GM08714 (cell line): ENCODE results near the gene TRAF4.
"Not testable (repeated sequence)": the region's sequence is repeated elsewhere in the genome, so short reads cannot be mapped to it uniquely, and the experiment has no call there.

Experiments
- H3K4me3 ChIP-seq: fragments of 200-500 bp; sonication (Bioruptor generic); 2 replicates; pipeline ENCODE4 v1.5.1; 2014; ENCODE audit warnings: mild to moderate bottlenecking, low read length, inconsistent platforms
- ZNF274 ChIP-seq: IDR thresholded peaks from 2 replicates; pipeline ENCODE4 v1.6.1; 2012; ENCODE audit warnings: mild to moderate bottlenecking, low read depth, low read length

The TRAF4 gene

DNA sequence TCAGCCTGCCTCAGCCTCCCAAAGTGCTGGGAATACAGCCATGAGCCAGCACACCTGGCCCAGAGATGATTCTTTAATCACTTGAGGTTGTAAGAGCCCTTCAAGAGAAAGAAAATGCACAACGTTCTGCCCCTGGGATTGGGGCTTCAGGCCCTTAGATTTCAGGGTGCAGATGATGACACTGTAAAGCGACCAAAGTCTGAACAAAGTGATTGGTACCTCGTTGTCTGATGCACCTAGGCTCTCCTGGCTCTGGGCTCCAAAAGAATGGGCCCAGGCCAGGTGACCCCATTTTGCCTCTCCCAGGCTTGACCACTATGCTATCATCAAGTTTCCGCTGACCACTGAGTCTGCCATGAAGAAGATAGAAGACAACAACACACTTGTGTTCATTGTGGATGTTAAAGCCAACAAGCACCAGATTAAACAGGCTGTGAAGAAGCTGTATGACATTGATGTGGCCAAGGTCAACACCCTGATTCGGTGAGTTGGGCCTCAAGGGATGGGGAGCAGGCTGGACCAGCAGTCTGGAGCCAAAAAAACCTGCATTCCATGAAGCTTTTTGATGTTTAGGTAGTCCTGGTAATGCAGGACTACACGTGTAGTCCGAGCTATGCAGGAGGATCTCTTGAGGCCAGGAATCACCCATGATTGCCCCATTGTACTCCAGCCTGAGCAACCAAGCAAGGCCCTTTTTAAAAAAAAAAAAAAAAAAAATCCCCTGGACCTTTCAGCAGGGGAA, 21.2 kb upstream of the TRAF4 start:
- TF ChIP-seq ZNF274 = no peak
- peak overlapping the region; percentile 99; the same call in 1 of the 2 replicates for H3K4me3 ChIP-seq

DNA sequence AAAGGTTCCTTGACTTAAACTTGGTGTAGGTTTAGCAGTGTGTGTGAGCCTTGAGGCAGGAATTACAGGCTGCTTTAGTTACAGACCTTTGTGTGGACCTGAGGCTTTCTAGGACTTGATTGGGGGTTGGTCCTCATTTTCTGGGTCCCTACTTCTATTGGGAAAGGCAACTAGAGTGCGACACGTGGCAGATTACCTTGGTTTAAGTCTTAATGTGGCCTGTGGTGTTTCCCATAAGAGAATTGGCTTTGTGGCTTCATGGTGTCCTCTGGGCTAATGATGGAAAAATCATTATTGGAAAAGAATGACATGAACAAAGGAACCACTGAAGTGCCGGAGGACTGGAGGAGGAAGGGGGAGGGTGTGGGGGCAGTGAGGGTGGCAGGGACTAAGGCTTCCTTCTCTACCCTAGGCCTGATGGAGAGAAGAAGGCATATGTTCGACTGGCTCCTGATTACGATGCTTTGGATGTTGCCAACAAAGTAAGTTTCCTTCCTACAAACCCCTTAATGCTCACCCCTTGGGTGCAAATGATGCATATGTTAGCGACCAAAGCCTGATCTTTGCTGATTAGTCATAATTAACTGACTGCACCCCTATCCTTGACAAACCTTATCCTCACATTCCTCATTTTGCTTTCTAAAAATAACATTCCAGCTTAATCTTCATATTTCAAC, 20.5 kb upstream of the TRAF4 start:
- H3K4me3 ChIP-seq = peak overlapping the region; percentile 2; the same call in 1 of the 2 replicates
- no peak for TF ChIP-seq ZNF274

DNA sequence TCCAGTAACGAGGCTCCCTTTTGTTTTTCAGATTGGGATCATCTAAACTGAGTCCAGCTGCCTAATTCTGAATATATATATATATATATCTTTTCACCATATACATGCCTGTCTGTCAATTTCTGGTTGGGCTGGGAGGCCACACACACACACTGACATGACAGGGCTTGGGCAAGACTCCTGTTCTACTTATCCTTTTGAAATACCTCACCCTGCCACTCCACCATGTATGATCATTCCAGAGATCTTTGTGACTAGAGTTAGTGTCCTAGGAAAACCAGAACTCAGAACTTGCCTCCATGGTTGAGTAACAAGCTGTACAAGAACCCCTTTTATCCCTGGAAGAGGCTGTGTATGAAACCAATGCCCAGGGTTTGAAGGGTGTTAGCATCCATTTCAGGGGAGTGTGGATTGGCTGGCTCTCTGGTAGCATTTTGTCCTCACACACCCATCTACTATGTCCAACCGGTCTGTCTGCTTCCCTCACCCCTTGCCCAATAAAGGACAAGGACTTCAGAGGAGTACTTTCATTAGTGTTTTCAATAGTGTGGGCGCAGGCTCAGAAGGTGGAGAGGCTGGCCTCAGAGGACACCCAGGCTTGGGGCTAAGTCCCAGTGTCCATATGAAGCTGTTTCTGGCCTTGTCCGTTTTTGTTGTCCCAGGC, 19.8 kb upstream of the TRAF4 start:
- H3K4me3 ChIP-seq = not testable (repeated sequence)

DNA sequence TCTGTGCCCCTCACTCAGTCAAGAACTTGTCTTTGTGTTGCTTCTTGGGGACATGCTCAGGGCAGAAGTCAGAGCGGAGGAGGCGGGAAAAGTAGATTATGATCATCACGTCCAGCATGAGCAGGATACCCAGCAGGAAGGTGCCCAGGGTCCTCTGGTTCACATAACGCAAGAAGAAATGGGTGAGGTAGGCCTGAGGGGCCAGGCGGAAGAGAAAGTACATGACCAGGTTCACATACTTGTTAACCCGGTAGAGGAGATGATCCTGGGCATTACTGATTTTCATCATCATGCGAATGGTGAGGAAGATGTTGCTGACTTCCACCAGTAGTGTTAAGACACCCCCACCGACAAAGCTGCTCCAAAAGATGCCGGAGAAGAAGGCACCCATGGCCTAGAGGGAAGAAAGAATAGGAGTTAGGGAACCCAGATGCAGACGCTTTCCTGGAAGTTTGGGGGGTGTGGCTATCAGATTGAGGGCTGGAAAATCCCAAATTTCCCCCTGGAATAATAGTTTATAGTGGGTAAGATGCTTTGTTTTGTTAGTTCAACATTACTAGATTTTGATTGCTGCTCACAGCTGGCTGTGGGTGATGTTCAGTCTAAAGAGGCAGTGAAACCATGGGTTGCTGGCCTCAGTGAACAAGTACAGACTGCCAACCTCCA, 19.2 kb upstream of the TRAF4 start:
- H3K4me3 ChIP-seq = peak overlapping the region; percentile 64; the same call in 1 of the 2 replicates
- TF ChIP-seq ZNF274 = no peak

DNA sequence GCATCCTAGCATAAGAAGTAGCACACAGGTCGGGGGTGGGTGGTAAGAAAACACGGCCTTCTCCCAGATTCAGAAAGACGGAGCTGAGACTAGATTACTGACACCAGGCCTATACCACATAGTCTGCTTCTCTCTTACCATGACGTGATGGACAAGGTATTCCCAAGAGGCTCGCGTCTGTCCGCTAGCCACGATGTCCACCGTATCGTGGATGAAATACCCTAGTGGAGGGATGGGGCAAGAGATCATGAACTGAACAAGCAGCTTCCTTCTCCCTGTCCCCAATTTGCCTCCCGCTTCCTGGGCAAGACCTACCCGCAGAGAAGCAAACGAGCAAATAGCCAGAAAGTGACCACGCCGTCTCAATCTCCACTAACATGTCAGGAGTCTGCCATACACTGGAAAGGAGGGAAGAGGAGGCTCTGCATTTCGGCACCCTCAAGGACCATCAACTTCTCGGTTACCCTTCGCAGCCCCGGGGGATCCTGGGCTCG, 18.6 kb upstream of the TRAF4 start:
- TF ChIP-seq ZNF274 = no peak
- H3K4me3 ChIP-seq = peak overlapping the region; percentile 64

DNA sequence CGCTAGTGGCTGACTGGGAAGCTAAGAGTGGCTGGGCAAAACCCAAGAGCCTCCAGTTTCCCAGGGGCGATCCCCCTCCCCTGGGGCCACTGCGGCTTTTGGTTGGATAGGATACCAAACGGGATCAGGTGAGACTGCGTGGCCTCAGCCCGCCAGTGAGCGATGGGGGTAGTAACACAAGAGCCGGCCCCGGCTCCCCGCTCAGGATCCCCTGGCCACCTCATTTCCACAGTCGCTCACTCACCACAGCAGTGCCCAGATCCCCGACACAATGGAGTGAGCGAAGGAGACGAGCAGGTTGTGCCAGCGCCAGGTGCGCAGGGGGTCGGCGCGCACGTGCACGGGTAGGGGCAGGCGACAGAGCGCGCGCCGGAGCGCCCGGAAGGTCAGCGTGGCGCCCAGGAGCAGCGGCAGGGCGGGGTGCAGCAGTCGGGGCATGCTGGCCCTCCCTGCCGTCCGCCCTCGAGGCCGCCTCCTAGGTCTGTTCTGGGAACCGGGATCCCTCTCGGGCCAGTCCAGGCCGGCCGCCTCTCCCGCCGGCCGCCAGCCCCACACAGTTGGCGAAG, 18.1 kb upstream of the TRAF4 start:
- no peak for TF ChIP-seq ZNF274
- H3K4me3 ChIP-seq = peak overlapping the region; percentile 64

DNA sequence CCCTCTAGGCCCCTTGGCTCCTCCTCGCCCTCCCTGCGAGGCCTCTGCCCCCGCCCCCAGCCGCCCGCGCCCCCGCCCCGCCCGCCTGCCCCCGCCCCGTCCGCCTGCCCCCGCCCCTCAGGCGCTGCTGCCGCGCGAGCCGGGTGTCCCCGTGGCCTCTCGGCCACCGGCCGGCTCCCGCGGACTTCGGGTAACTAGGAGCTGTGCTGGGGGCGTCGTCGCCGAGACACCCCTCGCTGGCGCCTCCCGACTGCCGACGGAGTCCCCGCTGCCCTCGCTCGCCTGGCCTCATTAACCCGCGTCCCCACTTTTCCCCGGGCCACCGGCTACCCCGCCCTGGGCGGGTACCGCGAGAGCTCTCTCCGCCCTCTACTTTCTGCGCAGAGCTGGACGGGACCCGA, 17.6 kb upstream of the TRAF4 start, which contains the start of gene TLCD1:
TSS of gene TLCD1 (minus strand) at position 8 of the 401 bp plus-strand sequence. CDS start 136 bp downstream, outside the sequence.
- peak within 1 kb of the TSS; percentile 80 for H3K4me3 ChIP-seq
- TF ChIP-seq ZNF274 = no peak

DNA sequence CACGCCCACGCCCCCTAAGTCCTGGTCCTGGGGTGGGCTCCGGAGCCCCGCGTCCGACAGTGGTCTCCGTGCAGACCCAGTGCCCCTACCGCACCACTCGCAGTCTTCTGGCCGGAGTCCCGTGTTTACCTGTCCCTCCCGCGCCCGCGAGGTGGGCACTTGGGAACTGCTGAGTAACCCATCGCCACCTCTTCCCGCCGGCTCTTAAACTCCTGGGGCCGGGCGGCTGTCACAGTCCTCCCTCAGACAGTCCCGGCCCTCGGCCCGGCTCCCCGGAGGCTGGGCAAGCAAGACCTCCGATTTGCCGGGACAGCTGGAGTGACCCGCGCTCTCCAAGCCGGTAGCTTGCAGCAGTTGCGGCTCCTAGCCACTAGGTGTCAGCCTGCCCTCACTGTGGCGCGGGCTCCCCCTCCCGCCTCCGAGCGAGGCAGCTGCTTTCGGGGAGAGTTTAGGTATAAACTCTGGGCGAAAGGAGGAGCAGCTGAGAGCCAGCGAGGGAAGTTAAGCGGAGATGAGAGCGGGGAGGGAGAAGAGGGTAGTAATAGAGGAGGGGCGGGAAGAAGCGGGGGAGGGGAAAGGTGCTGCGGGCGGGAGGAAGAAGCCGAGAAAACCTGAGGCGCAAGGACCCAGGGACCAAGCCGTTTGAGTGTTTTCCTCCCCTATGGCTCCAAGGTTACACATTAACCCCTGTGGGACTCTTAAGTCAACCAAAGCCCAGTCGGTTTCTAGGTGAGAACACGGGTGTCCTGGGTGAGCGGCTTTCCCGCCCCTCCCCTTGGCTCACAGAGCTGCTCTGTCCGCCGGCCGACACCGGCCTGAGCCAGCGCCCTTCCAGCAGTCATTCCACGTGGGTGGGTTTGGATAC, 17.0 kb upstream of the TRAF4 start:
- peak overlapping the region; percentile 80 for H3K4me3 ChIP-seq
- no peak for TF ChIP-seq ZNF274

DNA sequence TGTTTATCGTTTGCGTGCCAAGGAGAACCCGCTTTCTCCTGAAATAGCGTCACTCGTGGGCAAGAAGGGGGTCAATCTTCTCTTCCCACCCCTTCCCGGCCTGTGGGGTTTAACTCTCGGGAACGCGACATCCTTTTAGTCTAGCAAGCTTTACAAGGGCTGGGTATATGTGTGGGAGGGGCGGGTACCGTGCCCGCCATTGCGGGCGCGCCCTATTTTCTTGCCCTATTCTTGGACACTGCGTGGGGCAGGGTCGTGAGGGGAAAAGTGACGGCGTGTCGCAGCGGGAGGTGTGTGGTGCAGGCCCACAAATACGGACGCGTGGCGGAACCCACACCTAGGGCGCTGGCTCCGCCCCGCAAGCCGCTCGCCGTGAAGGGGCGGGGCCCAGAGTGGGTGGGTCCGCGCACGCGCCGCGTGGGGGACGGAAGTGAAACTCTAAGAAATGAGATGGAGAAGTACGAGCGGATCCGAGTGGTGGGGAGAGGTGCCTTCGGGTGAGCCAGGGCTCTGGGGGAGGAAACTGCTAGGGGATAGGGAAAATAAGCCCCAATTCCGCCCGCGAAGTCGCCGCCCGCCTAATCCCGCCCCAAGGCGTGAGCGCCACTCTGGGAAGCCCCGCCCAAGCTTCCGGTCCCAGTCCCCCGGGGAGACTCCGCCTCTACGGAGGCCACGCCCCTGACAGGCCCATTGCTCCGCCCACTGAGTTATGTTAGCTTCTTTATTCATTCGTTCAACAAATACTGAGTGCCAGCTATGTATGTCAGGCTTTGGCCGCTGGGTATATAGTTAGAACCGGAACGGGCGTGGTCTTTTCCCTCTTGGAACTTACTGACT, 15.2 kb upstream of the TRAF4 start, which contains the start of gene NEK8:
TSS of gene NEK8 (plus strand) at position 425 of the 837 bp plus-strand sequence. CDS start at position 451, 26 bp downstream.
- no peak for TF ChIP-seq ZNF274
- H3K4me3 ChIP-seq = peak within 1 kb of the TSS; percentile 59

DNA sequence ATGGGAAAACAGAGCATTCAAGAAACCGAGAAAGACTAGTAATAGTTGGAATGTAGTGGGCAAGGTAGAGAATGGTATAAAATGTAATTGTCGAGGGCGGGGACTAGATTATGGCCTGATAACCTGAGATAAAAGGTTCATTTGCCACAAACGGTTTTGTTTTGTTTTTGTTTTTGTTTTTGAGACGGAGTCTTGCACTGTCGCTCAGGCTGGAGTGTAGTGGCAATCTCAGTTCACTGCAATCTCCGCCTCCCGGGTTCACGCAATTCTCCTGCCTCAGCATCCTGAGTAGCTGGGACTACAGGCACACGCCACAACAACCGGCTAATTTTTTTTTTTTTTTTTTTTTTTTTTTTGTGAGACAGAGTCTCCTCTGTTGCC, 13.9 kb upstream of the TRAF4 start:
- H3K4me3 ChIP-seq = no peak overlapping the region
- TF ChIP-seq ZNF274 = no peak

DNA sequence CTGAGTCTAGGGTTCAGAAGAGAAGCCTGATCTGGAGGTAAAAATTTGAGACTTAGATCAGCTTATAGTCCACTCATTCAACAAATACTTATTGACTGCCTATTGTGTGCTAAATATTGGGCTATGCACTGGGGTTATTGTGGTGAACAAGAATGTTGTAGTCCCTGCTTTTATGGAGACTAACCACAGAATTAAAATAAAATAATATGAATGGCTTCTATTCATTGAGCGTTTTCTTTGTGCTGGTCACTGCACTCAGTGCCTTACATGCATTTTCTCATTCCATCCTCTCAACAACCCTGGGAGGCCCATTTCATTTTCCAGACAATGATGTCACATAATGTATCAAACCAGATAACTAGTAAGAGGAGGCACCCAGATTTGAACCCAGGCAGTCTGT, 10.5 kb upstream of the TRAF4 start:
- no peak for TF ChIP-seq ZNF274

DNA sequence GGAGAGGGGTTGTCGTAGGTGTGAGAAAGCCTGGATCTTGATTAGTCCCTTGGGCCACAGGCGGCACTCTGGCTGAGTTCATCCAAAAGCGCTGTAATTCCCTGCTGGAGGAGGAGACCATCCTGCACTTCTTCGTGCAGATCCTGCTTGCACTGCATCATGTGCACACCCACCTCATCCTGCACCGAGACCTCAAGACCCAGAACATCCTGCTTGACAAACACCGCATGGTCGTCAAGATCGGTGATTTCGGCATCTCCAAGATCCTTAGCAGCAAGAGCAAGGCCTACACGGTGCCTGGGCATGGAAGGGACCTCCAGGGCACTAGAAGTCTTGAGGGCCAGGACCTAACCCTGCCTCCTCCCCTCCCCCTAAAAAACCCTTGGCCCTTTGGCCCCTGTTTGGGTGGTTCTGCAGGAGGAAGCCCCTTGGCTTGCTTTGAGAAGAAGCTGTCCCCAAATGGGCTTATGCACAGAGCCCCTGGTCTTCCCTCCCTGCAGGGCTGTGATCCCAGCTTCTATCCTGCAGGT, 9.0 kb upstream of the TRAF4 start:
- H3K4me3 ChIP-seq = no peak overlapping the region
- TF ChIP-seq ZNF274 = no peak

More for the DNA sequence above, 10.5 kb upstream of the TRAF4 start:
- H3K4me3 ChIP-seq = no peak overlapping the region
